Stomach (tissue), 4 donors: Measurements from ENCODE around the gene RAX2.

ENCODE experiments used
- CTCF ChIP-seq, 7 experiments: fragments of 450-650 bp in 4 of 7; fragments of 200-600 bp in 3 of 7; sonication (generic) in 3 of 7; IDR thresholded peaks; one replicate each; pipeline ENCODE4 v1.5.1; 2016 to 2019; ENCODE audit warnings: antibody characterized with exemption in 7 of 7, control low read depth in 2 of 7, mild to moderate bottlenecking in 1 of 7
- EP300 ChIP-seq: sonication (generic); formaldehyde crosslinking; IDR thresholded peaks from one replicate; pipeline ENCODE4 v1.6.1; 2017; ENCODE audit warnings: antibody characterized with exemption
- POLR2AphosphoS5 ChIP-seq, 3 donors: sonication (generic); formaldehyde crosslinking; IDR thresholded peaks; one replicate each; pipeline ENCODE4 v1.6.1; 2016; ENCODE audit warnings: antibody characterized with exemption in 3 of 3

- TF ChIP-seq CTCF (IDR thresholded peaks at IDR 0.05) (no peak), EP300 (no peak), POLR2AphosphoS5 (IDR thresholded peaks at IDR 0.05) (no peak)
Measured at GRCh38 chr19:3732108-3732507, 39.9 kb downstream of the RAX2 start.
